WTC11 (cell line): ENCODE data around the gene FCMR. TPM values are rescaled to one million over a fixed set of nuclear protein-coding genes. Genes with fewer than 3 reads are reported as not detected.
"Not testable (repeated sequence)": the region's sequence is repeated elsewhere in the genome, so short reads cannot be mapped to it uniquely, and the experiment has no call there.

Source experiments
- ATAC-seq: fragments of 200-7000 bp; cut with Tn5 transposase; 2 replicates; pipeline ENCODE4 v1.10.0; 2021; ENCODE audit warnings: mild to moderate bottlenecking, moderate library complexity
- CTCF ChIA-PET: fragments of 300-600 bp; sonication (Branson Sonifier 250); formaldehyde crosslinking; loops from one replicate; lab custom pipeline; 2021; ENCODE audit warnings: antibody characterized with exemption; lab: Charles Lee
- POLR2A ChIA-PET: fragments of 350-600 bp; sonication (Branson Sonifier 250); formaldehyde crosslinking; loops from one replicate; lab custom pipeline; 2021; ENCODE audit warnings: antibody characterized with exemption; lab: Charles Lee
- DNase-seq: peaks from one replicate; pipeline ENCODE4 v3.0.0; 2021; ENCODE audit warnings: low spot score
- H3K27ac Mint-ChIP-seq: 2 replicates; pipeline ENCODE4 v1.8.0; 2021; ENCODE audit warnings: mixed read lengths
- H3K27me3 Mint-ChIP-seq: 2 replicates; pipeline ENCODE4 v1.8.0; 2021; ENCODE audit warnings: low read depth, mild to moderate bottlenecking, moderate library complexity, mixed read lengths
- H3K36me3 Mint-ChIP-seq: 2 replicates; pipeline ENCODE4 v1.8.0; 2021; ENCODE audit warnings: mixed read lengths
- H3K4me1 Mint-ChIP-seq: 2 replicates; pipeline ENCODE4 v1.8.0; 2022; ENCODE audit warnings: mixed read lengths
- H3K4me3 Mint-ChIP-seq: 2 replicates; pipeline ENCODE4 v1.8.0; 2021; ENCODE audit warnings: mild to moderate bottlenecking, moderate library complexity, mixed read lengths
- H3K9me3 Mint-ChIP-seq: 2 replicates; pipeline ENCODE4 v1.8.0; 2021; ENCODE audit warnings: mixed read lengths
- AFF4 ChIP-seq: sonication (generic); formaldehyde crosslinking; IDR thresholded peaks from 2 replicates; pipeline ENCODE4 v1.8.1; 2023; ENCODE audit warnings: mild to moderate bottlenecking, missing genetic modification reagents, borderline replicate concordance
- PRDM15 ChIP-seq: sonication (generic); formaldehyde crosslinking; IDR thresholded peaks from 2 replicates; pipeline ENCODE4 v1.8.0; 2022; ENCODE audit warnings: missing genetic modification reagents
- total RNA-seq: library from RNA; stranded (reverse); gene quantifications from 3 replicates; pipeline ENCODE4 v1.2.3, GENCODE V29; 2021

The FCMR gene
- total RNA-seq, 1 experiment from 2014 or later: 1.0 TPM

- H3K36me3 Mint-ChIP-seq: no peaks in the 10 kb centered on the region
- POLR2A ChIA-PET: interaction anchor here (0.7 to 1.5 kb wide), 2 partner anchors 19 to 42 kb away, joined by 4 to 9 read pairs; no protein-coding TSS in a partner anchor
- no peak overlapping the region for H3K4me3 Mint-ChIP-seq
- CTCF ChIA-PET: interaction anchor here (0.6 to 3.3 kb wide), 2 partner anchors 58 to 178 kb away, joined by 3 to 13 read pairs; partner anchors contain the start of gene C1orf116
- peaks cover 2% of the 10 kb centered on the region; the same call in 1 of the 2 replicates for H3K4me1 Mint-ChIP-seq
- TF ChIP-seq AFF4 (CRISPR knock-in tag) (no peak), PRDM15 (CRISPR knock-in tag) (no peak)
- peaks cover 40% of the 10 kb centered on the region for H3K9me3 Mint-ChIP-seq
- ATAC-seq (no peak), DNase-seq (no peak)
- H3K27me3 Mint-ChIP-seq: peaks cover 17% of the 10 kb centered on the region
- no peak overlapping the region for H3K27ac Mint-ChIP-seq
These were observed 67.2 kb downstream of the FCMR start for GRCh38 chr1:206854401-206855129.

- H3K4me3 Mint-ChIP-seq, H3K27ac Mint-ChIP-seq, POLR2A ChIA-PET, DNase-seq, ATAC-seq, H3K4me1 Mint-ChIP-seq, CTCF ChIA-PET, H3K36me3 Mint-ChIP-seq: not testable (repeated sequence)
- Mint-ChIP-seq H3K27me3 (peaks cover 15% of the 10 kb centered on the region), H3K9me3 (peaks cover 40% of the 10 kb centered on the region)
These were observed 68.0 kb downstream of the FCMR start for GRCh38 chr1:206853696-206854095.

Other genes starting within 250 kb of the FCMR start
- gene MAPKAPK2, start 237.0 kb downstream of the FCMR start, total RNA-seq: 46.4 to 54.9 TPM (median 48.9 TPM) in 3 replicates
- not detected in 3 replicates for gene IL19, start 151.2 kb downstream of the FCMR start, total RNA-seq
- not detected in 3 replicates for gene IL10, start 149.4 kb downstream of the FCMR start, total RNA-seq
- gene IL20, start 56.3 kb downstream of the FCMR start, total RNA-seq: not detected in 3 replicates
- not detected in 3 replicates for gene IL24, start 24.5 kb downstream of the FCMR start, total RNA-seq
- gene PIGR, start 24.5 kb upstream of the FCMR start, total RNA-seq: 1.8 to 2.2 TPM (median 1.9 TPM) in 3 replicates
- not detected in 3 replicates for gene FCAMR, start 48.5 kb upstream of the FCMR start, total RNA-seq
- 2.3 to 2.7 TPM (median 2.4 TPM) in 3 replicates for gene C1orf116, start 110.8 kb upstream of the FCMR start, total RNA-seq
- 9.8 to 12.0 TPM (median 10.2 TPM) in 3 replicates for gene YOD1, start 129.3 kb upstream of the FCMR start, total RNA-seq
- gene PFKFB2, start 131.3 kb upstream of the FCMR start, total RNA-seq: 16.8 to 21.0 TPM (median 20.9 TPM) in 3 replicates
- gene C4BPB, start 166.9 kb upstream of the FCMR start, total RNA-seq: 0.26 to 0.30 TPM in 2 of 3 replicates, not detected in the other
- gene C4BPA, start 182.3 kb upstream of the FCMR start, total RNA-seq: 0.23 to 0.39 TPM (median 0.30 TPM) in 3 replicates